ENCODE results near the gene HES7. TPM values are rescaled to one million over a fixed set of nuclear protein-coding genes. Genes with fewer than 3 reads are reported as not detected.

The HES7 gene
- total and polyA plus RNA-seq, 4 donors = not detected

GRCh38 chr17:8142887-8143580 is 19.1 kb upstream of the HES7 start:
- Histone ChIP-seq H3K9ac (ENCODE audit: low read depth in 1 of 2, low read length in 2 of 2) (no peak overlapping the region), H3K4me1 (ENCODE audit: control insufficient read depth in 4 of 4, insufficient read depth in 4 of 4, low read length in 3 of 4) (peaks cover 0 to 9% (median 0%) of the 10 kb centered on the region in 4 donors), H3K4me3 (ENCODE audit: low read depth in 1 of 3, low read length in 3 of 3) (no peak overlapping the region), H3K27me3 (ENCODE audit: control insufficient read depth in 4 of 4, insufficient read depth in 4 of 4, low read length in 3 of 4) (no peaks in the 10 kb centered on the region), H3K27ac (ENCODE audit: low read depth in 1 of 2, low read length in 2 of 2) (no peak overlapping the region), H3K9me3 (ENCODE audit: control insufficient read depth in 4 of 4, low read length in 3 of 4) (no peaks in the 10 kb centered on the region), H3K36me3 (ENCODE audit: control insufficient read depth in 4 of 4, insufficient read depth in 3 of 4, low read depth in 1 of 4, low read length in 3 of 4) (peaks cover 44 to 77% (median 75%) of the 10 kb centered on the region in 4 donors)
- TF ChIP-seq FOXA1 (IDR thresholded peaks at IDR 0.05) (no peak), GABPA (IDR thresholded peaks at IDR 0.05 in 1 of 2, conservative IDR thresholded peaks at IDR 0.05 in 1 of 2) (no peak), ZBTB33 (IDR thresholded peaks at IDR 0.05) (no peak), CTCF (IDR thresholded peaks at IDR 0.05; ENCODE audit: low read depth, low read length, missing input control) (no peak), RXRA (IDR thresholded peaks at IDR 0.05) (no peak), SP1 (IDR thresholded peaks at IDR 0.05) (no peak), JUND (IDR thresholded peaks at IDR 0.05) (no peak), NR2F2 (IDR thresholded peaks at IDR 0.05) (no peak), ATF3 (IDR thresholded peaks at IDR 0.05) (no peak), YY1 (IDR thresholded peaks at IDR 0.05) (no peak), EGR1 (IDR thresholded peaks at IDR 0.05; ENCODE audit: low read depth in 2 of 2) (no peak), MAX (IDR thresholded peaks at IDR 0.05) (no peak), HNF4A (conservative IDR thresholded peaks at IDR 0.05) (no peak)
- 85% methylated on average over 15 of the region's 15 CpGs for WGBS
- DNase-seq (ENCODE audit: low spot score) = no peak

GRCh38 chr17:8142158-8142886 is 18.4 kb upstream of the HES7 start:
- Histone ChIP-seq H3K27ac (ENCODE audit: low read depth in 1 of 2, low read length in 2 of 2) (no peak overlapping the region), H3K36me3 (ENCODE audit: control insufficient read depth in 4 of 4, insufficient read depth in 3 of 4, low read depth in 1 of 4, low read length in 3 of 4) (peaks cover 37 to 70% (median 69%) of the 10 kb centered on the region in 4 donors), H3K4me3 (ENCODE audit: low read depth in 1 of 3, low read length in 3 of 3) (no peak overlapping the region), H3K27me3 (ENCODE audit: control insufficient read depth in 4 of 4, insufficient read depth in 4 of 4, low read length in 3 of 4) (no peaks in the 10 kb centered on the region), H3K9ac (ENCODE audit: low read depth in 1 of 2, low read length in 2 of 2) (no peak overlapping the region), H3K4me1 (ENCODE audit: control insufficient read depth in 4 of 4, insufficient read depth in 4 of 4, low read length in 3 of 4) (peaks cover 0 to 9% (median 0%) of the 10 kb centered on the region in 4 donors), H3K9me3 (ENCODE audit: control insufficient read depth in 4 of 4, low read length in 3 of 4) (no peaks in the 10 kb centered on the region)
- no peak for DNase-seq (ENCODE audit: low spot score)
- whole genome bisulfite sequencing = 91% methylated on average over 23 of the region's 23 CpGs
- TF ChIP-seq ATF3 (IDR thresholded peaks at IDR 0.05) = no peak
- TF ChIP-seq TAF1 (conservative IDR thresholded peaks at IDR 0.05) = no peak
- TF ChIP-seq NR2F2 (IDR thresholded peaks at IDR 0.05) = no peak
- no peak for TF ChIP-seq FOXA2 (IDR thresholded peaks at IDR 0.05)
- TF ChIP-seq SP1 (IDR thresholded peaks at IDR 0.05) = no peak
- no peak for TF ChIP-seq REST (IDR thresholded peaks at IDR 0.05)
- TF ChIP-seq YY1 (IDR thresholded peaks at IDR 0.05) = no peak
- TF ChIP-seq ZBTB33 (IDR thresholded peaks at IDR 0.05) = no peak
- TF ChIP-seq HNF4A (conservative IDR thresholded peaks at IDR 0.05) = no peak
- no peak for TF ChIP-seq FOXA1 (IDR thresholded peaks at IDR 0.05)
- no peak for TF ChIP-seq HNF4G (IDR thresholded peaks at IDR 0.05)
- TF ChIP-seq CTCF (IDR thresholded peaks at IDR 0.05; ENCODE audit: low read depth, low read length, missing input control) = no peak
